Measurements from ENCODE around the gene SLC5A4. TPM values are rescaled to one million over a fixed set of nuclear protein-coding genes. Genes with fewer than 3 reads are reported as not detected.
A peak's percentile ranks its signal among the peaks of the same experiment; 100 is the strongest.
"Not testable (repeated sequence)": the region's sequence is repeated elsewhere in the genome, so short reads cannot be mapped to it uniquely, and the experiment has no call there.

Gene SLC5A4
- polyA plus RNA-seq, 3 donors: 0.62 to 1.9 (median 1.6) TPM

GRCh38 chr22:32204040-32204855 lies 50.9 kb downstream of the SLC5A4 start:
- no peak for DNase-seq (ENCODE audit: extremely low read depth in 1 of 11, low read depth in 9 of 11, low spot score in 4 of 11)

- no peak for DNase-seq (ENCODE audit: extremely low read depth in 1 of 11, low read depth in 9 of 11, low spot score in 4 of 11)
Observed at GRCh38 chr22:32203181-32204039, 51.7 kb downstream of the SLC5A4 start.

- DNase-seq (ENCODE audit: extremely low read depth in 1 of 11, low read depth in 9 of 11, low spot score in 4 of 11): peak in 9 of 11 donors; percentile 26 to 65 (median 54)
Observed at GRCh38 chr22:32202539-32203180, 52.5 kb downstream of the SLC5A4 start.

GRCh38 chr22:32202161-32202538 lies 53.0 kb downstream of the SLC5A4 start:
- DNase-seq (ENCODE audit: extremely low read depth in 1 of 11, low read depth in 9 of 11, low spot score in 4 of 11): no peak

GRCh38 chr22:32200752-32201151 lies 54.4 kb downstream of the SLC5A4 start:
- DNase-seq (ENCODE audit: extremely low read depth in 1 of 11, low read depth in 9 of 11, low spot score in 4 of 11): no peak

GRCh38 chr22:32199961-32200360 lies 55.2 kb downstream of the SLC5A4 start:
- no peak for DNase-seq (ENCODE audit: extremely low read depth in 1 of 11, low read depth in 9 of 11, low spot score in 4 of 11)

- no peak for DNase-seq (ENCODE audit: extremely low read depth in 1 of 11, low read depth in 9 of 11, low spot score in 4 of 11)
Observed at GRCh38 chr22:32199341-32199740, 55.8 kb downstream of the SLC5A4 start.

- DNase-seq (ENCODE audit: extremely low read depth in 1 of 11, low read depth in 9 of 11, low spot score in 4 of 11): not testable (repeated sequence)
Observed at GRCh38 chr22:32197553-32198226, 57.5 kb downstream of the SLC5A4 start.

GRCh38 chr22:32195900-32196299 lies 59.2 kb downstream of the SLC5A4 start:
- DNase-seq (ENCODE audit: extremely low read depth in 1 of 11, low read depth in 9 of 11, low spot score in 4 of 11): not testable (repeated sequence)

GRCh38 chr22:32193346-32193745 lies 61.8 kb downstream of the SLC5A4 start:
- DNase-seq (ENCODE audit: extremely low read depth in 1 of 11, low read depth in 9 of 11, low spot score in 4 of 11): not testable (repeated sequence)

GRCh38 chr22:32191021-32191420 lies 64.1 kb downstream of the SLC5A4 start:
- not testable (repeated sequence) for DNase-seq (ENCODE audit: extremely low read depth in 1 of 11, low read depth in 9 of 11, low spot score in 4 of 11)

- DNase-seq (ENCODE audit: extremely low read depth in 1 of 11, low read depth in 9 of 11, low spot score in 4 of 11): no peak
Observed at GRCh38 chr22:32185821-32186220, 69.3 kb downstream of the SLC5A4 start.

- no peak for DNase-seq (ENCODE audit: extremely low read depth in 1 of 11, low read depth in 9 of 11, low spot score in 4 of 11)
Observed at GRCh38 chr22:32183625-32184024, 71.5 kb downstream of the SLC5A4 start.

GRCh38 chr22:32181043-32181442 lies 74.1 kb downstream of the SLC5A4 start:
- DNase-seq (ENCODE audit: extremely low read depth in 1 of 11, low read depth in 9 of 11, low spot score in 4 of 11): no peak

- no peak for DNase-seq (ENCODE audit: extremely low read depth in 1 of 11, low read depth in 9 of 11, low spot score in 4 of 11)
Observed at GRCh38 chr22:32177221-32177765, 77.9 kb downstream of the SLC5A4 start.

- DNase-seq (ENCODE audit: extremely low read depth in 1 of 11, low read depth in 9 of 11, low spot score in 4 of 11): peak in 2 of 11 donors; percentile 5 to 12
Observed at GRCh38 chr22:32175683-32176644, 79.2 kb downstream of the SLC5A4 start.

- no peak for DNase-seq (ENCODE audit: extremely low read depth in 1 of 11, low read depth in 9 of 11, low spot score in 4 of 11)
Observed at GRCh38 chr22:32175115-32175514, 80.0 kb downstream of the SLC5A4 start.

All from renal cortex interstitium (tissue), 11 donors.